ENCODE results near the gene SLC9B2. TPM values are rescaled to one million over a fixed set of nuclear protein-coding genes. Genes with fewer than 3 reads are reported as not detected.

The SLC9B2 gene
- polyA plus RNA-seq, 1 experiment, result 10.1 TPM

- no peak for DNase-seq (ENCODE audit: low read depth, low spot score)
- POLR2A ChIA-PET, result no interaction called here
- no peak overlapping the region for H3K27ac ChIP-seq (ENCODE audit: low read depth, low read length)
- H3K9me3 ChIP-seq (ENCODE audit: control insufficient read depth, insufficient read depth, low read length), result no peaks in the 10 kb centered on the region
- H3K27me3 ChIP-seq (ENCODE audit: control insufficient read depth, insufficient read depth, low read length), result no peaks in the 10 kb centered on the region
- TF ChIP-seq CTCF (IDR thresholded peaks at IDR 0.05; ENCODE audit: low read depth, low read length), result no peak
- H3K4me3 ChIP-seq (ENCODE audit: low read depth, low read length), result no peak overlapping the region
- CTCF ChIA-PET, result interaction anchor here (0.8 to 1.4 kb wide), 4 partner anchors 11 to 681 kb away, joined by 3 to 8 read pairs (median 6); partner anchors contain the start of gene BDH2
Measured at GRCh38 chr4:103111598-103111997, 35.0 kb upstream of the SLC9B2 start.

- Histone ChIP-seq H3K27ac (ENCODE audit: low read depth, low read length) (no peak overlapping the region), H3K9me3 (ENCODE audit: control insufficient read depth, insufficient read depth, low read length) (no peaks in the 10 kb centered on the region), H3K4me3 (ENCODE audit: low read depth, low read length) (no peak overlapping the region), H3K27me3 (ENCODE audit: control insufficient read depth, insufficient read depth, low read length) (no peaks in the 10 kb centered on the region)
- ChIA-PET POLR2A (interaction anchor here (0.7 kb wide), 1 partner anchor 23 kb away, joined by 3 read pairs; no protein-coding TSS in a partner anchor), CTCF (interaction anchor here (2.7 kb wide), 1 partner anchor 8 kb away, joined by 16 read pairs; the partner anchor contains the start of gene BDH2)
- no peak for DNase-seq (ENCODE audit: low read depth, low spot score)
- no peak for TF ChIP-seq CTCF (IDR thresholded peaks at IDR 0.05; ENCODE audit: low read depth, low read length)
Measured at GRCh38 chr4:103108542-103108941, 32.0 kb upstream of the SLC9B2 start.

GRCh38 chr4:103105558-103106356 lies 29.2 kb upstream of the SLC9B2 start:
- no peak for TF ChIP-seq CTCF (IDR thresholded peaks at IDR 0.05; ENCODE audit: low read depth, low read length)
- ChIA-PET CTCF (no interaction called here), POLR2A (no interaction called here)
- no peak for DNase-seq (ENCODE audit: low read depth, low spot score)
- Histone ChIP-seq H3K27ac (ENCODE audit: low read depth, low read length) (no peak overlapping the region), H3K27me3 (ENCODE audit: control insufficient read depth, insufficient read depth, low read length) (no peaks in the 10 kb centered on the region), H3K9me3 (ENCODE audit: control insufficient read depth, insufficient read depth, low read length) (no peaks in the 10 kb centered on the region), H3K4me3 (ENCODE audit: low read depth, low read length) (no peak overlapping the region)

GRCh38 chr4:103104886-103105285 lies 28.3 kb upstream of the SLC9B2 start:
- CTCF ChIA-PET, result interaction anchor here (1.5 kb wide), 1 partner anchor 13 kb away, joined by 6 read pairs; no protein-coding TSS in a partner anchor
- no peak for DNase-seq (ENCODE audit: low read depth, low spot score)
- Histone ChIP-seq H3K27me3 (ENCODE audit: control insufficient read depth, insufficient read depth, low read length) (no peaks in the 10 kb centered on the region), H3K27ac (ENCODE audit: low read depth, low read length) (no peak overlapping the region), H3K9me3 (ENCODE audit: control insufficient read depth, insufficient read depth, low read length) (no peaks in the 10 kb centered on the region), H3K4me3 (ENCODE audit: low read depth, low read length) (no peak overlapping the region)
- POLR2A ChIA-PET, result no interaction called here
- TF ChIP-seq CTCF (IDR thresholded peaks at IDR 0.05; ENCODE audit: low read depth, low read length), result no peak

- CTCF ChIA-PET, result interaction anchor here (0.5 to 4.5 kb wide), 16 partner anchors 8 to 668 kb away, joined by 3 to 30 read pairs (median 5); partner anchors contain the start of genes SLC9B1 and SLC9B2
- Histone ChIP-seq H3K27ac (ENCODE audit: low read depth, low read length) (no peak overlapping the region), H3K4me3 (ENCODE audit: low read depth, low read length) (no peak overlapping the region), H3K27me3 (ENCODE audit: control insufficient read depth, insufficient read depth, low read length) (no peaks in the 10 kb centered on the region), H3K9me3 (ENCODE audit: control insufficient read depth, insufficient read depth, low read length) (no peaks in the 10 kb centered on the region)
- TF ChIP-seq CTCF (IDR thresholded peaks at IDR 0.05; ENCODE audit: low read depth, low read length), result no peak
- no peak for DNase-seq (ENCODE audit: low read depth, low spot score)
- POLR2A ChIA-PET, result no interaction called here
Measured at GRCh38 chr4:103100691-103101090, 24.1 kb upstream of the SLC9B2 start.

Measured in AG04450 (cell line).